ENCODE measurements around the gene ZIC3.
"Not testable (repeated sequence)": the region's sequence is repeated elsewhere in the genome, so short reads cannot be mapped to it uniquely, and the experiment has no call there.

Gene ZIC3

GRCh38 chrX:137565921-137566745, at the start of gene ZIC3:
Gene ZIC3, plus strand, starts transcription at chrX:137566127. Its CDS starts 565 bp downstream, at chrX:137566692.
- DNase-seq, result no peak

- no peak for DNase-seq
Measured at GRCh38 chrX:137519459-137519858, 46.5 kb upstream of the ZIC3 start.

GRCh38 chrX:137545711-137546651, 19.9 kb upstream of the ZIC3 start:
- DNase-seq, result no peak

GRCh38 chrX:137547291-137547690, 18.6 kb upstream of the ZIC3 start:
- DNase-seq, result no peak

- no peak for DNase-seq
Measured at GRCh38 chrX:137548261-137548660, 17.7 kb upstream of the ZIC3 start.

GRCh38 chrX:137549073-137549472, 16.9 kb upstream of the ZIC3 start:
- no peak for DNase-seq

- no peak for DNase-seq
Measured at GRCh38 chrX:137549851-137550664, 15.9 kb upstream of the ZIC3 start.

GRCh38 chrX:137550665-137551261, 15.2 kb upstream of the ZIC3 start:
- DNase-seq, result no peak

GRCh38 chrX:137552098-137552497, 13.8 kb upstream of the ZIC3 start:
- DNase-seq, result not testable (repeated sequence)

GRCh38 chrX:137562096-137562495, 3.8 kb upstream of the ZIC3 start:
- DNase-seq, result no peak

GRCh38 chrX:137563681-137564651, 2.0 kb upstream of the ZIC3 start:
- DNase-seq, result no peak

GRCh38 chrX:137565318-137565904, 516 bp upstream of the ZIC3 start:
- no peak for DNase-seq

GRCh38 chrX:137566746-137567679, 1.1 kb downstream of the ZIC3 start:
- no peak for DNase-seq

- DNase-seq, result no peak
Measured at GRCh38 chrX:137567682-137568232, 1.8 kb downstream of the ZIC3 start.

- DNase-seq, result no peak
Measured at GRCh38 chrX:137568741-137569469, 3.0 kb downstream of the ZIC3 start.

GRCh38 chrX:137569470-137569891, 3.6 kb downstream of the ZIC3 start:
- no peak for DNase-seq

- no peak for DNase-seq
Measured at GRCh38 chrX:137573324-137574101, 7.6 kb downstream of the ZIC3 start.

All from CD4-positive, alpha-beta T cell treated with Interleukin-17A for 1 hour (primary cell).